ENCODE results near the gene ZFP1. TPM values are rescaled to one million over a fixed set of nuclear protein-coding genes. Genes with fewer than 3 reads are reported as not detected.
A peak's percentile ranks its signal among the peaks of the same experiment; 100 is the strongest.

The ZFP1 gene
- total RNA-seq, 6 experiments from 2014 or later, result 10.1 to 13.0 (median 11.8) TPM

GRCh38 chr16:75197522-75198134 lies 49.3 kb downstream of the ZFP1 start:
- Mint-ChIP-seq H3K4me1 (ENCODE audit: low read depth) (peaks cover 24% of the 10 kb centered on the region), H3K27ac (no peak overlapping the region), H3K4me3 (peak overlapping the region; percentile 83; the same call in 1 of the 2 replicates), H3K27me3 (ENCODE audit: insufficient read depth) (peaks cover 13% of the 10 kb centered on the region), H3K36me3 (ENCODE audit: low read depth) (peaks cover 4% of the 10 kb centered on the region; the same call in 1 of the 2 replicates), H3K9me3 (peaks cover 5% of the 10 kb centered on the region; the same call in 1 of the 2 replicates)
- no peak for DNase-seq
- no peak for TF ChIP-seq CTCF (IDR thresholded peaks at IDR 0.05)

GRCh38 chr16:75198135-75198600 lies 49.8 kb downstream of the ZFP1 start:
- Mint-ChIP-seq H3K27me3 (ENCODE audit: insufficient read depth) (peaks cover 13% of the 10 kb centered on the region), H3K4me1 (ENCODE audit: low read depth) (peaks cover 24% of the 10 kb centered on the region), H3K4me3 (peak overlapping the region; percentile 83), H3K36me3 (ENCODE audit: low read depth) (no peaks in the 10 kb centered on the region), H3K27ac (no peak overlapping the region), H3K9me3 (peaks cover 5% of the 10 kb centered on the region; the same call in 1 of the 2 replicates)
- TF ChIP-seq CTCF (IDR thresholded peaks at IDR 0.05), result no peak
- DNase-seq, result no peak

- no peak for TF ChIP-seq CTCF (IDR thresholded peaks at IDR 0.05)
- Mint-ChIP-seq H3K4me3 (no peak overlapping the region), H3K36me3 (ENCODE audit: low read depth) (no peaks in the 10 kb centered on the region), H3K4me1 (ENCODE audit: low read depth) (peaks cover 24% of the 10 kb centered on the region), H3K9me3 (no peaks in the 10 kb centered on the region), H3K27me3 (ENCODE audit: insufficient read depth) (peaks cover 15% of the 10 kb centered on the region), H3K27ac (no peak overlapping the region)
- no peak for DNase-seq
Measured at GRCh38 chr16:75202069-75202590, 53.8 kb downstream of the ZFP1 start.

- peaks cover 18% of the 10 kb centered on the region for H3K4me1 Mint-ChIP-seq (ENCODE audit: low read depth)
- H3K36me3 Mint-ChIP-seq (ENCODE audit: low read depth), result no peaks in the 10 kb centered on the region
- peaks cover 20% of the 10 kb centered on the region for H3K27me3 Mint-ChIP-seq (ENCODE audit: insufficient read depth)
- H3K4me3 Mint-ChIP-seq, result no peak overlapping the region
- no peak for DNase-seq
- no peak overlapping the region for H3K27ac Mint-ChIP-seq
- no peaks in the 10 kb centered on the region for H3K9me3 Mint-ChIP-seq
- TF ChIP-seq CTCF (IDR thresholded peaks at IDR 0.05), result no peak
Measured at GRCh38 chr16:75203096-75203495, 54.8 kb downstream of the ZFP1 start.

- no peak for TF ChIP-seq CTCF (IDR thresholded peaks at IDR 0.05)
- Mint-ChIP-seq H3K36me3 (ENCODE audit: low read depth) (no peaks in the 10 kb centered on the region), H3K27ac (no peak overlapping the region), H3K9me3 (no peaks in the 10 kb centered on the region), H3K4me3 (no peak overlapping the region), H3K4me1 (ENCODE audit: low read depth) (peaks cover 12% of the 10 kb centered on the region), H3K27me3 (ENCODE audit: insufficient read depth) (peaks cover 26% of the 10 kb centered on the region)
- DNase-seq, result no peak
Measured at GRCh38 chr16:75203667-75204409, 55.5 kb downstream of the ZFP1 start.

Measured in HFFc6 (cell line).